SIG-M5 (cell line): ENCODE data around the gene CLDN17.

Experiments
- DNase-seq: peaks from one replicate; lab custom pipeline; 2025; lab: John Stamatoyannopoulos, UW

CLDN17 gene

GRCh38 chr21:30166705-30167104, at the start of gene CLDN17:
TSS of gene CLDN17 (minus strand) at chr21:30166805. CDS start at chr21:30166617, 188 bp downstream.
- no peak for DNase-seq

GRCh38 chr21:30216041-30216723, 49.6 kb upstream of the CLDN17 start, which contains the start of gene CLDN8:
TSS of gene CLDN8 (minus strand) at chr21:30216097. CDS start at chr21:30215925, 172 bp downstream.
- DNase-seq, result no peak

GRCh38 chr21:30211071-30211470, 44.5 kb upstream of the CLDN17 start:
- DNase-seq, result no peak

- no peak for DNase-seq
Observed at GRCh38 chr21:30209601-30210000, 43.0 kb upstream of the CLDN17 start.

GRCh38 chr21:30207252-30207579, 40.6 kb upstream of the CLDN17 start:
- no peak for DNase-seq

- no peak for DNase-seq
Observed at GRCh38 chr21:30206551-30207251, 40.1 kb upstream of the CLDN17 start.

- DNase-seq, result no peak
Observed at GRCh38 chr21:30200000-30200399, 33.4 kb upstream of the CLDN17 start.

GRCh38 chr21:30194701-30195299, 28.2 kb upstream of the CLDN17 start:
- DNase-seq, result no peak

GRCh38 chr21:30193201-30193600, 26.6 kb upstream of the CLDN17 start:
- no peak for DNase-seq

- DNase-seq, result no peak
Observed at GRCh38 chr21:30190554-30190953, 23.9 kb upstream of the CLDN17 start.

GRCh38 chr21:30189773-30190172, 23.2 kb upstream of the CLDN17 start:
- DNase-seq, result no peak

GRCh38 chr21:30186242-30186641, 19.6 kb upstream of the CLDN17 start:
- no peak for DNase-seq

GRCh38 chr21:30168086-30168485, 1.5 kb upstream of the CLDN17 start:
- DNase-seq, result no peak

GRCh38 chr21:30166171-30166570, 434 bp downstream of the CLDN17 start:
- no peak for DNase-seq

GRCh38 chr21:30164796-30165195, 1.8 kb downstream of the CLDN17 start:
- no peak for DNase-seq

GRCh38 chr21:30153697-30154340, 12.8 kb downstream of the CLDN17 start:
- no peak for DNase-seq

GRCh38 chr21:30152792-30153191, 13.8 kb downstream of the CLDN17 start:
- DNase-seq, result no peak

- DNase-seq, result no peak
Observed at GRCh38 chr21:30148906-30149305, 17.7 kb downstream of the CLDN17 start.

- no peak for DNase-seq
Observed at GRCh38 chr21:30146558-30147282, 19.9 kb downstream of the CLDN17 start.

GRCh38 chr21:30138483-30138882, 28.1 kb downstream of the CLDN17 start:
- no peak for DNase-seq

GRCh38 chr21:30129246-30129645, 37.4 kb downstream of the CLDN17 start:
- DNase-seq, result no peak

- no peak for DNase-seq
Observed at GRCh38 chr21:30126576-30126975, 40.0 kb downstream of the CLDN17 start.
